Middle frontal gyrus (tissue), 1 donor: Measurements from ENCODE around the gene PIGW.

Source experiments
- DNase-seq: peaks from one replicate; pipeline ENCODE4 v3.0.0-alpha.2; 2015; ENCODE audit warnings: low spot score; ENCODE audit errors: extremely low spot score

The PIGW gene, protein sequence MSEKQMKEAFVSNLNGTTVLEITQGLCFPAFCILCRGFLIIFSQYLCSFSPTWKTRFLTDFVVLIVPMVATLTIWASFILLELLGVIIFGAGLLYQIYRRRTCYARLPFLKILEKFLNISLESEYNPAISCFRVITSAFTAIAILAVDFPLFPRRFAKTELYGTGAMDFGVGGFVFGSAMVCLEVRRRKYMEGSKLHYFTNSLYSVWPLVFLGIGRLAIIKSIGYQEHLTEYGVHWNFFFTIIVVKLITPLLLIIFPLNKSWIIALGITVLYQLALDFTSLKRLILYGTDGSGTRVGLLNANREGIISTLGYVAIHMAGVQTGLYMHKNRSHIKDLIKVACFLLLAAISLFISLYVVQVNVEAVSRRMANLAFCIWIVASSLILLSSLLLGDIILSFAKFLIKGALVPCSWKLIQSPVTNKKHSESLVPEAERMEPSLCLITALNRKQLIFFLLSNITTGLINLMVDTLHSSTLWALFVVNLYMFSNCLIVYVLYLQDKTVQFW

GRCh38 chr17:36534840-36535668, at the start of gene PIGW, which contains the start of gene MYO19:
Gene PIGW, plus strand, starts transcription at chr17:36534987. Its CDS starts 2,115 bp downstream, at chr17:36537102.
Gene MYO19, minus strand, starts transcription at chr17:36534868. Its CDS starts 2,330 bp downstream, at chr17:36532538.
- DNase-seq: peak; percentile 83

GRCh38 chr17:36485027-36485426, 49.8 kb upstream of the PIGW start:
- DNase-seq: no peak

DNA sequence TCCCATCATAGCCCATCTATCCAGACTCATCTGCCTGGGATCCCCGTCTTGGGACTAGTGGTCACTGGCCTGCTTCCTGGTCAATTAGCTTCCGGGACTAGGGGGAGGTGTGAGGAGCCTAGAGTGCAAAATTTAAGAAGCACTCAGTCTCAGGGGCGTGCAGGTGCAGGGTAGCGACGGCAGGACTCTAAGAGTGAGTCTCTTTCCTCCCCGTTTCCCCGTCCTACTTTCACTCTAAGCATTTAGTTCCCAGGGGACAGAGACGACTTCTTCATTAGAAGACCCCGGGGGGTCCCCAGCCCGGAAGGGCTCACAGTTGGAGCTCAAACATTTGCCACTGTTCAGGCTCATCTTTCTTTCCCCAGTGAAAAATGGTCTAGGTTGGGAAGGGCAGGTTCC, 49.0 kb upstream of the PIGW start:
- DNase-seq: no peak

DNA sequence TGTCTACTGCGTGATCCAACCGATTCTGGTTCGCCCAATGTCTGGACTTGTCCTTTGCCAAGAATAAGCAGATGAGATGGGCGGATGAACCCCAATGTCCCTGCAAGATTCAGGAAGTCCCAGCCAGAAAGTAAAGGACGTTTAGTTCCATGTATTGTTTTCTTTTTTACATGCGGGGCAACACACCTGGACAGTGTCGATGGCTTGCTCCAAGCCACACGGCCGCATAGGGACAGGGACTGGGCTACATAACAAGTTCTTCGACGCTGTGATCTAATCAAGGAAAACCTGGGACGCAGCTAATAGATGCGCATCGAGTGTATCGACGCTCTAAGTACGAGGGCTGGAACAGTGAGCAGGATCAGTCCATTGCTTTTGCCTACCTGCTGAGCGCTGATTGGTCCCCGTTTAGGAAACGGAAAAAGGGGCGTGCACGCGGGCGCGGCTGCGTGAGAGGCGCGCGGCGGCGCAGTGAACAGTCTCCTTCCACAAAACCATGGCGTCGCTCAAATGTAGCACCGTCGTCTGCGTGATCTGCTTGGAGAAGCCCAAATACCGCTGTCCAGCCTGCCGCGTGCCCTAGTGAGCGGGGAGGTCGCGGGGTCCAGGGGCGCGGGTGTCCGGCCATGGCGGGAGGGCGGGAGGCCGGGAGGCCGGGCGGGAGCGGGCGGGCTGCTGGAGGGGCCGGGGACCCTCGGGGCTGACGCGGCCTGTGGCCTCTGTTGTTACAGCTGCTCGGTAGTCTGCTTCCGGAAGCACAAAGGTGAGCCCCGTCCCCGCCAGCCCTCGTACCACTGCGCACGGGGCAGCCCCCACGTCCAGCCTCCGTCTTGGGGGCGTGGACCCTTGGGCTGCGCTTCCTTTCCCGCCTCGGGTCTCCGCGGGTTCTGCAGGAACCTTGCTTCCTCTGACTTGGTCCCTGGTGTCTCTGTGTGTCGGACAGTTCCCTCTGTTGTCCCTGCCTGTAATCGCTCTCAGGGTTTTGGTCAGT, 48.3 kb upstream of the PIGW start, which contains the start of gene ZNHIT3:
ZNHIT3 (plus strand) TSS at position 478 of the 991 bp plus-strand sequence; CDS start at position 497, 19 bp downstream.
- peak; percentile 89 for DNase-seq

DNA sequence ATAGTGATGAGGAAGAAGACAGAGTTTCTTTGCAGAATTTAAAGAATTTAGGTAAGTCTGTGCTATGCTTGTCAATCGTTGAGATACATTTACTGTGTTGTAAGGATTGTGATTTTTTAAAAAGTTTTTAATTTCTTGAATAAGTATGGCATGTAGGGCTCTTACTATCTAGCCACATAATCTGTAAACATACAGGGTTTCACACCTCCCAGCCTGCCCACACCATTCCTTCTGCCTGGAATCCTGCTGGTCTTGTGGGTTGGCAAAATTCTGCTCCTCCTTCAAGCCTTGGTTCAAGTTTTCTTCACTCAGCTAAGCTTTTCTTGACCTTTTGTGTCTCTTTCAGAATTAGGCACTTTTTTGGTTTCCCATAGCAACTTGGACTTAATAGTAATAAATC, 40.8 kb upstream of the PIGW start:
- no peak for DNase-seq

GRCh38 chr17:36494674-36495073, 40.1 kb upstream of the PIGW start:
- no peak for DNase-seq

DNA sequence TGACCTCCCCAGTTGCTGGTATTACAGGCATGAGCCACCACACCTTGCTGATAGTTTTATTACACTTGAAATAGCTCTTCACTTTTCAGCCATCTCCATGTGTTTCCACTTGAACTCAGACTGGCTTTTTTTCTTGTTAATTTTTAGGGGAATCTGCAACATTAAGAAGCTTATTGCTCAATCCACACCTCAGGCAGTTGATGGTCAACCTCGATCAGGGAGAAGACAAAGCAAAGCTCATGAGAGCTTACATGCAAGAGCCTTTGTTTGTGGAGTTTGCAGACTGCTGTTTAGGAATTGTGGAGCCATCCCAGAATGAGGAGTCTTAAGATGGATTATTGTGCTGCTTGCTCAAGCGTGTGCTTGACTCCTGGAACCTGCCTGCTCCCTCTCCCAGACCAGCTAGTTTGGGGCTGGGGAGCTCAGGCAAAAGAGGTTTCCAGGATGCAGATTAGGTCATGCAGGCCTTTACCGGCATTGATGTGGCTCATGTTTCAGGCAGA, 39.7 kb upstream of the PIGW start:
- DNase-seq: no peak

- DNase-seq: no peak
These were observed 38.6 kb upstream of the PIGW start for GRCh38 chr17:36496018-36496789.

DNA sequence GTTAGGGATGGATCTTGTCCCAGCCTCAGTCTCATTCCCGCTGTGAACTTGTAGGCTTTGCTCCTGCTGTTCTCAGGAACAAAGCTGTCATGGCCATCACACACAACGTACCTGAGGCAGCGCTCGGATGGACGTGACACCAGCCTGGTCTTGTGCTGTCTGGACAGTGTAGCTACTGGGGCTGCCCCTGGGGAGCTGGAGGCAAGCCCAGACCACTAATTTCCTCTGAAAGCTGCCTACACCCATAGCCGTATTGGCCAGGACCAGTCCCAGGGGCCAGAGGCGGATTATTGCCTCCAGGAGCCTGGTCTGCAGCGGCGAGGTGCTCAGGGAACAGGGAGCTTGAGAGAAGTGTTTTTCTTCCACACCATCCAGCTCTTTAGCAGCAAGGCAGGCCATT, 36.6 kb upstream of the PIGW start:
- no peak for DNase-seq

GRCh38 chr17:36498560-36499300, 36.1 kb upstream of the PIGW start:
- no peak for DNase-seq

- DNase-seq: no peak
These were observed 34.0 kb upstream of the PIGW start for GRCh38 chr17:36500745-36501225.

- DNase-seq: no peak
These were observed 33.4 kb upstream of the PIGW start for GRCh38 chr17:36501351-36501750.

DNA sequence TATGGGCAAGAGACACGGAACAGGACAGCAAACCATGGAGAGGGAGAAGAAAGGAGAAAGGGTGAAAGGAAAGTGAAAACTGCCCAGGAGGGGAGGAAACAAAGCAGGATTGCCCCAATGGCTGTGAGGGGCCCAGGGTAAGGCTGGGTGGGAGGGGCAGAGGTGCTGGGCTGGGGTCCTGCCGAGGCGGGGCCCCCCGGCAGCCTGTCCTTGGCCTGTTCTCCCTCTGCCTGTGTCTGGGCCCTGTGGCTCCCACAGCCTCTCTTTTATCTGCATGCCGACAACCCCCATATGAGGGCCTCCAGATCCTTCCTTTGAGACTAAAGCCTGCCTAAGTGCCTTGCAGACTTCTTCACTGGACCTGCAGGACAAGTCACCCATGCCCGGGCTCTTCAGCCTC, 32.8 kb upstream of the PIGW start:
- no peak for DNase-seq

DNA sequence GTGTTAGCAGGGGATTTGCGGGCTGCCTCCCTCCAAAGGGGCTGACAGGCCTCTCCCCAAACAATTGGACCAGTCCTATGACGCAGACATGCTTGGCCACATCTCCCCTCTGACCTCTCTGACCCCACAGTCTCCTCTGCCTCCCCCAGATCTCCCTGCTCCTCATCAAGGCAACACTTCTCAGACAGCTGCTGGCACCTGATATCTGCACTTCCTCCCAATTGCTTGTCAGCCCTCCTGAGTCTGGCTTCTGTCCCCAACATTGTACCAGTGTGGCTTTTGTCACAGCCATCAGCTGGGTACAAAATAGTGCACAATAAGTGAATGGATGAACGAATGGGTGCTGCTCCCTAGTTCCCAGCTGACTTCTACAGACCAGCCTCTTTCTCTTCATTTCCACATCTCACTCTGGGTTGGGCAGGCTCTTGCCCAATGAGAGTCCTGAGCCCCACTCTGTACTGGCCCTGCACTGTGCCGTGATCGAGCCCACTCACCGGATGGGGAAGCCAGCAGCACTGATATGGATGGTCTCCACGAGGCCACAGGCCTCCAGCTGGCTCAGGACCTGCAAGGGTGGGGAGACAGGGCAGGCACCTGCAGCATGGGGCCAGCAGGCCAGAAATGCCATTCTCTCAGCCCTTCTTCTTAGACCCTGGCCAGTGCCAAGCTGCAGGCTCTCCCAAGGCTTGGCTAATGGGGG, 31.2 kb upstream of the PIGW start:
- no peak for DNase-seq

GRCh38 chr17:36504156-36504545, 30.6 kb upstream of the PIGW start:
- no peak for DNase-seq

- no peak for DNase-seq
These were observed 29.6 kb upstream of the PIGW start for GRCh38 chr17:36505171-36505570.

- no peak for DNase-seq
These were observed 28.4 kb upstream of the PIGW start for GRCh38 chr17:36506249-36506826.

DNA sequence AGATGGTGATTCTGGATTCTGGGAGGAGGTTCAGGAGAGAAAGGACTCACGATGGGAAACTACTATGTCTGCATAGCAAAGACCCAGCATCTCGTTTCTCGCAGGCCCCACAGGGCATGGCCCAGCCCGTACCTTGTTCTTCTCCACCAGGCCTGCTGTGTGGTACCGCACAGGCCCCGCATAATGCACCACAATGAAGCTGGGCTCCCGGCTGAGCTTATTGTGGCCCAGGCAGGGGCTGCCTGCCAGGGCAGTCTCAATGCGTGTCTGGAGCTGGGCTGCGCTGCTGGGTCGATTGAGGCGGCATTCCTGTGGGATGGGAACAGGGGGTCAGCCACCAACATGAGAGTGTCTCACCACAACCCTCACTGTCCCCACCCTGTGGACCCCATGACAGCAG, 28.0 kb upstream of the PIGW start:
- no peak for DNase-seq
